Stimulated activated CD8-positive, alpha-beta memory T cell treated with anti-CD3 and anti-CD28 coated beads, Interleukin-15, amount 100 ng/mL, for 24 hours (primary cell): ENCODE data around the gene PRSS56.

Experiments
- DNase-seq: peaks from one replicate; pipeline ENCODE4 v3.0.0-alpha.2; 2020; ENCODE audit warnings: low read depth

The PRSS56 gene

GRCh38 chr2:232573771-232574435, 53.7 kb downstream of the PRSS56 start:
- DNase-seq: no peak

GRCh38 chr2:232574674-232575403, 54.7 kb downstream of the PRSS56 start:
- DNase-seq: no peak
